HL-60 (cell line): ENCODE results near the gene PLEKHB2.
A peak's percentile ranks its signal among the peaks of the same experiment; 100 is the strongest.

Experiments used
- DNase-seq, 2 experiments: peaks; one replicate each; pipeline ENCODE4 v3.0.0-alpha.2; 2010 to 2020; ENCODE audit warnings: low read depth in 1 of 2, low spot score in 1 of 2
- H3K27ac ChIP-seq: fragments of 250-450 bp; sonication (Bioruptor Pico); replicated peaks from 2 replicates; pipeline ENCODE4 v1.5.1; 2020; ENCODE audit warnings: mild to moderate bottlenecking, moderate library complexity
- H3K27me3 ChIP-seq: fragments of 250-450 bp; sonication (Bioruptor Pico); 2 replicates; pipeline ENCODE4 v1.5.1; 2021; ENCODE audit warnings: mild to moderate bottlenecking, moderate library complexity; ENCODE audit not compliant: insufficient read depth, poor library complexity, severe bottlenecking
- H3K4me3 ChIP-seq: replicated peaks from 2 replicates; pipeline ENCODE4 v1.5.1; 2011; ENCODE audit warnings: mild to moderate bottlenecking, control low read depth, low read length; ENCODE audit not compliant: insufficient read depth
- GABPA ChIP-seq: IDR thresholded peaks from 2 replicates; pipeline ENCODE4 v1.6.1; 2012; ENCODE audit warnings: low read depth
- POLR2AphosphoS5 ChIP-seq: IDR thresholded peaks from 2 replicates; pipeline ENCODE4 v1.6.1; 2012; ENCODE audit warnings: low read depth
- REST ChIP-seq: IDR thresholded peaks from 2 replicates; pipeline ENCODE4 v1.6.1; 2012; ENCODE audit warnings: low read depth; ENCODE audit not compliant: insufficient replicate concordance
- SPI1 ChIP-seq: IDR thresholded peaks from 2 replicates; pipeline ENCODE4 v1.6.1; 2012; ENCODE audit warnings: low read depth, mild to moderate bottlenecking, borderline replicate concordance
- TF ChIP-seq, protein P1 (sequence below): IDR thresholded peaks from one replicate; pipeline ENCODE4 v1.5.1; 2011; ENCODE audit warnings: low read length, control low read depth, inconsistent platforms; ENCODE audit not compliant: insufficient read depth

PLEKHB2 gene

GRCh38 chr2:131081190-131081589 lies 23.9 kb upstream of the PLEKHB2 start:
- TF ChIP-seq GABPA (no peak), POLR2AphosphoS5 (no peak), SPI1 (no peak), REST (no peak)
- TF ChIP-seq, protein P1, sequence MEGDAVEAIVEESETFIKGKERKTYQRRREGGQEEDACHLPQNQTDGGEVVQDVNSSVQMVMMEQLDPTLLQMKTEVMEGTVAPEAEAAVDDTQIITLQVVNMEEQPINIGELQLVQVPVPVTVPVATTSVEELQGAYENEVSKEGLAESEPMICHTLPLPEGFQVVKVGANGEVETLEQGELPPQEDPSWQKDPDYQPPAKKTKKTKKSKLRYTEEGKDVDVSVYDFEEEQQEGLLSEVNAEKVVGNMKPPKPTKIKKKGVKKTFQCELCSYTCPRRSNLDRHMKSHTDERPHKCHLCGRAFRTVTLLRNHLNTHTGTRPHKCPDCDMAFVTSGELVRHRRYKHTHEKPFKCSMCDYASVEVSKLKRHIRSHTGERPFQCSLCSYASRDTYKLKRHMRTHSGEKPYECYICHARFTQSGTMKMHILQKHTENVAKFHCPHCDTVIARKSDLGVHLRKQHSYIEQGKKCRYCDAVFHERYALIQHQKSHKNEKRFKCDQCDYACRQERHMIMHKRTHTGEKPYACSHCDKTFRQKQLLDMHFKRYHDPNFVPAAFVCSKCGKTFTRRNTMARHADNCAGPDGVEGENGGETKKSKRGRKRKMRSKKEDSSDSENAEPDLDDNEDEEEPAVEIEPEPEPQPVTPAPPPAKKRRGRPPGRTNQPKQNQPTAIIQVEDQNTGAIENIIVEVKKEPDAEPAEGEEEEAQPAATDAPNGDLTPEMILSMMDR, result no peak
- DNase-seq, result no peak
- Histone ChIP-seq H3K4me3 (no peak overlapping the region), H3K27me3 (no peaks in the 10 kb centered on the region), H3K27ac (no peak overlapping the region)

DNA sequence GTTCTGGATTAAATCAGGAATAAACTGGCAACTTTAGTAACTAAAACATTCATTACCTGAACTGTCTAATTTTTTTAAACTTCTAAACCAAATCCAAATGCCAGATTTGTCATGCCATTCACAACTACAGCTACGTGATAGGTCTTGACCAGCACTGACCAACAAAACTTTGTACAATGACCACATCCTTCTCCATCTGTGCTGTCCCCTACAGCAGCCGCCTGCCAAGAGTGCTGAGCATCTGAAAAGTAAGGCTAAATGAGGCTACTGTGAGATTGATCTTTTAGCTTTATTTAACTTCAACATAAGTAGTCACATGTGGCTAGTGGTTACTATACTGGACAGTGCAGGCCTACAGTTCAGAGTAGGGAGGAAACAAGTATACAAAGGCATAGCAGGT lies 19.5 kb upstream of the PLEKHB2 start:
- H3K27ac ChIP-seq, result no peak overlapping the region
- no peak for DNase-seq
- TF ChIP-seq POLR2AphosphoS5 (no peak), SPI1 (no peak), REST (no peak), GABPA (no peak)
- TF ChIP-seq, protein P1, result no peak

DNA sequence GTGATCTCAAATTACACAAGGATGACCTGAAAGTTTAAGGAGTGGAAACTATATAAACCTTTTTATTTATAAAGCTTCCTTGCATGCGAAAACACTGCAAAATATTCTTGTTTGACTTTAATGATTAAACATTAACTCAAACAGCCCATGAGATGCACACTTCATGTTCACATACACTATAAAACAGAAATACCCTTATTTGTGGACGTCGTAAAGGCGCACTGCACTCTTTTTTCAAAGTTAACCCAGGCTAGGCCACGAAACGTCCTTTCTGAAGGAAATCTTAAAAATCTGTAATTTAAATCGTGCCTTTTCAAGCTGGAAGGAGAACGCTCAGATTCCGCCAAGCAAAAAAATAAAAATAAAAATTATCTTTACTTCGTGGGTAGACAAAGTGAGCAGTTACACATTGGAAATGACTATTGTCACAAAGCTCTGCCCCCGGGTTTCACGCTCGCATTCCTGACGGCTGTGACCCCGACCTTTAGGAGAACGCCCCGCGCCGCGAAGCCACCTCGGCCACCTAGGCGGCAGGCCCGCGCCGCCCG lies 12.6 kb upstream of the PLEKHB2 start:
- DNase-seq, result no peak
- H3K27ac ChIP-seq, result peak overlapping the region; percentile 67
- TF ChIP-seq, protein P1, result no peak
- TF ChIP-seq REST, result no peak
- no peak for TF ChIP-seq SPI1
- TF ChIP-seq GABPA, result no peak
- no peak for TF ChIP-seq POLR2AphosphoS5
- H3K4me3 ChIP-seq, result peak overlapping the region; percentile 75
- H3K27me3 ChIP-seq, result no peaks in the 10 kb centered on the region

More for the DNA sequence above, 19.5 kb upstream of the PLEKHB2 start:
- Histone ChIP-seq H3K4me3 (no peak overlapping the region), H3K27me3 (no peaks in the 10 kb centered on the region)
